NCI-H2227 treated with DMSO at 0.1 percent for 48 hours (cell line): ENCODE data around the gene NT5C2.
"Not testable (repeated sequence)": the region's sequence is repeated elsewhere in the genome, so short reads cannot be mapped to it uniquely, and the experiment has no call there.

ENCODE experiments used
- DNase-seq: peaks from one replicate; lab custom pipeline; 2025; lab: John Stamatoyannopoulos, UW

The NT5C2 gene

GRCh38 chr10:103163766-103164403 is 29.2 kb downstream of the NT5C2 start:
- not testable (repeated sequence) for DNase-seq

DNA sequence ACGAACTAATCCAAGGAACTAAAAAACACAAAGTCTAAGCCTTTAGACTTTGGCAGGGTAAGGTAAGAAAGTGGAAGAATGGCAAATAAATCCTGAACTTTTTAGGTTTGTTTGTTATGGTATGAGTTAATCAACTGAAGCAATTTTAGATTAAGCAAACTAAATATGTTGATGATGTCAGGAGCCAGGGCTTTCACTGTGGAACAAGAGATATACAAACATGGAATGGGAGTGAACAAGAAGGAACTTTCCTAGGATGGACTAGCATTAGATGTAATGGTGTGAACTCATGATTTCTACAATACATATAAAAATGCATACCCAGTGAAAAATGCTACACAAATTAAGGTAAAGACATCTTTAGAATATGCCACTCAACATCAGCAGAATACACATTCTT is 35.8 kb downstream of the NT5C2 start:
- DNase-seq = no peak

DNA sequence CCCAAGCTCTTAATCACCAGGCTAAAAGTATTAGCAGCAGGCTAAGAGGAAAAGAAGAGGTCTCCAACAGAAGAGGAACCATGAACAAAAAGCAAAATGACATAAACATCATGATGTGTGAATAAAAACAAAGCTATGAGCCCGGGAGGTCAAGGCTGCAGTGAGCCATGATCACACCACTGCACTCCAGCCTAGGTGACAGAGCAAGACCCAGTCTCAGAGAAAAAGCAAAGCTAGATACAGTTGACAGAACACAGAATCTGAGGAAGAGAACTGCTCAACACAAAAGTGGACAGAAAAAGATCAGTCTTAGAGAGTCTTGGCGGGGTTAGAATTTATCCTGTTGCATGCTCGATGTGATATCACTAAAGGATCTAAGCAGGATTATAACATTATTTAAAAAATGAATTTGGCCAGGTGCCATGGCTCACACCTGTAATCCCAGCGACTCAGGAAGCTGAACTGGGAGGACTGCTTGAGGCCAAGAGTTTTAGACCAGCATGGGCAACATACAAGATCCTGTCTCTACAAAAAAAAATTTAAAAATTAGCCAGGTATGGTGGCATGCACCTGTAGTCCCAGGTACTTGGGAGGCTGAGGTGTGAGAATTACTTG is 37.5 kb downstream of the NT5C2 start:
- DNase-seq = no peak

DNA sequence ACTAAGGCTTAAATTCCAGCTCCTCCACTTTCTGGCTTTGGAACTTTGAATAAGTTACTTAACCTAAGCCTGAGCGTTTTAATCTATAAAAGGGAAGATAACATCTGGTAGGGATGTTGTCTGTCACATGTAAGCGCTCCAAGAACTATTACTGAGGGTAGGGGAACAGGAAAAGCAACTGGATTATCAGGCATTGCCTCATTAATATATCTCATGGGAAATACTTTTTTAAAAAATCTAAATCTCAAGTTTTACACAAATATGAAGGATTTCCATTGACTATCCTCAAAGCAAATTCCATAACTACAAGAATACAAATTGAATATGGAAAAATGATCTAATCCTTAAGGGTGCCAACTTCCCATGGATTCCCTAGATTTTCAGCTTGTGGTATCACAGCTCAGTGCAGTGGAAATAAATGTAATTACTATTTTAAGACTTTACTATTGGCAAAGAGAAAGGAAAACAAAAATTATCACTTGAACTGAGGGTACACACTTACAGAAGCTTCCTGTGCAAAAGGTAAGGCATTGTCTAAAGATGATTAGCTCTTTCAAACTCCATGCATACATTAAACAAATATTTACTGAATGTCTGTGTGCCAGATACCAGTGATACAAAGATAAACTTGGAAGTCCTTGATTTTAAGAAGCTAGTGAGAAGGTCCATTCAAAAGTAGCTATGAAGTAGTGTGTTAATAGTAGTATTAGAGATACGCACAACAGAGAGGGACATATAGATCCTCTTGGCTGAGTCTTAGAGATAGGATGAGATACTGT is 38.4 kb downstream of the NT5C2 start:
- no peak for DNase-seq

DNA sequence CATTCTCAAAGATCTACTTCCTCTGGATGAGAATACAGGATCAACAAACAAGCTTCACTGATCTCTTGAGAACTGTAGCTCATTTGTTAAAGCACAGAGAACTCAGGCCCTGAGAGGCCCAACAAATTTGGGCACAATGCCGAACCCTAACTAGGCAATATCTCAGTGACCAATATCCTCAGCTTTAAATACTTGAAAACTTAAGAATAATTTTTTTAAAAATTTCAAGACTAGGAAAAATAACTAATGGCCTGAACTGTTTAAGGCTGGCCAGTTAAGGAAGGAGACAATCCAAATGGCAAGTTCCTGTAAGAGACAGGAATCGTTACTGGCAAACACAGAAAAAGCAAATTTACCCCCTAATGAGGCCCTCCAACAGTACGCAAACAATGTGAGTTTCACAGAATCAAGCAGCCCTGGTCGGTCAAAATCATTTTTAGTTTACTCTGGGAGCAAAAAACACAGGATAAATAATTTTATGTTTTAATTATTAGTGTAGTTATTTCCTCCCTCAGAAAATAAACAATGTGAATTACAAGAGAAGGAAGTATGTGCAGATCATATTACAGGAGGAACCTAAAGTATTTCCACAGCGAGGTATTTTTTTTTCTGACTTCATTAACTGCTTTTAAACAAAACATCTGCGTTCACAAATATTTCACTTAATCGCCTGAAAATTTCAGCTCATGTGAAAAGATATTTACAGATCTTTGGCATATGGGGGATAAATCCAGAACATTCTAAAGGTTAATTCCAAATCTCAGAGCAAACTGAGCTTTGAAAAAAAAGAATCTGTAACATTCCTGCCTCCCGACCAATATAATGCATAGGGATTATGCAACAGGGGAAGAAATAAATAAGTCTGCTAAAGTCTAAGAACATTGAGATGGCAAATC is 39.5 kb downstream of the NT5C2 start:
- no peak for DNase-seq

DNA sequence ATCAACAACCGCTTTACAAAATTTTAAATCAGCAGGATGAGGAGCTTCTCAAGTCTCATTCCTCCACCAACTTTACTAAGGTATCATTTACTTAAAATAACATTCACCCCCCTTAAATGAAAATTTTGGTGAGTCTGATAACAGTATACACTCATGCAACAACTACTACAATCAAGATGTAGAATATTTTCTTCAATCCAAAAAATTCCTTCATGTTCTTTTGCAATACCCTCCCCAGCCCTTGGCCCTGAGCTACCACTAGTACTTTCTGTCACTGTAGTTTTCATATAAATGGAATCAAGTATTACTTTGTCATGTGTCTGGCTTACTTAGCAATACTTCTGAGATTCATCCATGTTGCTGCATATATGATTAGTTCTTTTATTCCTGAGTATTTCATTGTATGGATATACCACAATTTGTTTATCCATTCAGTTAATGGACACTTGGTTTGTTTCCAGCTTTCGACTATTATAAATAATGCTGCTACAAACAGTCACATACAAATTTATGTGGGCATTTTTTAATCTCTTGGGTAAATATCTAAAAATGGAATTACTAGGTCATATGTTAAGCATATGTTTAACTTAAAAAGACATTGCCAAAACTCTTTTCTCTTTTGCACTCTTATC is 43.0 kb downstream of the NT5C2 start:
- no peak for DNase-seq

GRCh38 chr10:103147645-103148044 is 45.4 kb downstream of the NT5C2 start:
- no peak for DNase-seq

DNA sequence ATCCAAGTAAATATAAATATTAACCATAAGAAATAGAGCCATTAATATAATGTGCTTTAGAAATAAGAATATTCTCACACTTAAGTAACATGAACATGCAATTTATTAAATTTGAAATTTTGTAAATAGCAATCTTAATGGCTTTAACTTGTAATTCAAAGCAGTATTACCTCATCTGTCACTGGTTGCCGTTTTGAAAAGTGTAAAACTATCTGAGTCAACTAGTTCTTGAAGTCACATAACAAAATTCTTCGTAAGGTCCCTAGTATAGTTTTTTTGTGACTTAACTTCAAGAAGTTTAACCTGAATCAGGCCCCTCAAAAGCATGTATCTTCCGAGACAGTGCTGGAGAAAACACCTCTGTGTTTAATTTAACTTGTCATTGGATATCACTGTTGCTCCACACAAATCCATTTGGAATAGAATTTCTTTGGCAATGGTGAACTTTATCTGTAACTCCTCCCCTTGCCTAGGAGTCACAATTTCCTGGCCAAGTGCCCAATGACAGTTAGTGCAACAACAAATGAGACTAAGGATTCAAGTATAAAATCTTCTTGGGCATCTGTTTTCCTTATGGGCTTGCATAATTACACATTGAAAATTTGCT is 47.1 kb downstream of the NT5C2 start:
- DNase-seq = no peak

- DNase-seq = no peak
These were observed 48.0 kb downstream of the NT5C2 start for GRCh38 chr10:103145046-103145445.

GRCh38 chr10:103144041-103144440 is 49.0 kb downstream of the NT5C2 start:
- DNase-seq = no peak

- DNase-seq = not testable (repeated sequence)
These were observed 49.4 kb downstream of the NT5C2 start for GRCh38 chr10:103143641-103144040.

DNA sequence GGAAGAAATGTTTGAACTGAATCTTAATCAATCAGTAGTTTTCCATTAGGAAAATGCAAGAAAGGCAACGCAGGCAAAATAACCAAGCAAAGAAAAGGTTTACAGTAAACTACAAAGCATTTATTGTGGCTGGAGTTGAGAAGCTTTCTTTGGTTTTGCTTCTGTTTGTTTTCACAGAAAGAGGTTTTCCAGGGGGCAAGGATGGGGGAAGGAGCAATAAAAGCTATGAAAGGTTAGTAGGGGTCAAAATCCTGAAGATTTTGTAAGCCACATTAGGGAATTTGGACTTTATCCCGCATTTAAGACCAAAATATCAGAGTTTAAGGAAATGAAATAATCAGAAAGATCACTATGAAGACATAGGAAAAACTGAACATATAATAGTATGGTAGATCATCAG is 51.1 kb downstream of the NT5C2 start:
- no peak for DNase-seq

GRCh38 chr10:103140469-103140868 is 52.6 kb downstream of the NT5C2 start:
- DNase-seq = no peak

- no peak for DNase-seq
These were observed 53.3 kb downstream of the NT5C2 start for GRCh38 chr10:103139803-103140202.

GRCh38 chr10:103135168-103135567 is 57.9 kb downstream of the NT5C2 start:
- DNase-seq = not testable (repeated sequence)

GRCh38 chr10:103130910-103131309 is 62.2 kb downstream of the NT5C2 start:
- no peak for DNase-seq

DNA sequence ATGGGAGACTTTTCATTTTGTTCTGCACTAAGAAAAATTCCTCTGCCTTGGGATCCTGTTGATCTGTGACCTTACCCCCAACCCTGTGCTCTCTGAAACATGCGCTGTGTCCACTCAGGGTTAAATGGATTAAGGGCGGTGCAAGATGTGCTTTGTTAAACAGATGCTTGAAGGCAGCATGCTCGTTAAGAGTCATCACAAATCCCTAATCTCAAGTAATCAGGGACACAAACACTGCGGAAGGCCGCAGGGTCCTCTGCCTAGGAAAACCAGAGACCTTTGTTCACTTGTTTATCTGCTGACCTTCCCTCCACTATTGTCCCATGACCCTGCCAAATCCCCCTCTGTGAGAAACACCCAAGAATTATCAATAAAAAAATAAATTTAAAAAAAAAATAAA is 62.9 kb downstream of the NT5C2 start:
- not testable (repeated sequence) for DNase-seq

DNA sequence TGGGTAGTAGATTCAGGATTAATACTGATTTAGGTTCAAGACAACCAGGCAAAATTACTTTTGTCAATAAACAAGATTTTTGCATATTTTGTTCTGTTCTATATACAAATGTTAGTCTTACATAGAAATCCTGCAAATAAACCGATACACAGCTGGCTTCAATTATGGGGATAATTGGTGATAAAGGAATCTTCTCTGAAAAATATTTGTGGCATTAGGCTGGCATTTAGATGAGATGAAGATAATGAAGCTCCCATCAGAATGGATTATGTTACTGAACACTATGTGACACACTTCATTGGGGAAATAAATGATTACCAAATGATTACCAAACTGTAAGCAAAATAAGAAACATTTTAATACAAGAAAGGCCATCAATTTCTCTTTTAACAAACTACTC is 65.8 kb downstream of the NT5C2 start:
- DNase-seq = no peak

DNA sequence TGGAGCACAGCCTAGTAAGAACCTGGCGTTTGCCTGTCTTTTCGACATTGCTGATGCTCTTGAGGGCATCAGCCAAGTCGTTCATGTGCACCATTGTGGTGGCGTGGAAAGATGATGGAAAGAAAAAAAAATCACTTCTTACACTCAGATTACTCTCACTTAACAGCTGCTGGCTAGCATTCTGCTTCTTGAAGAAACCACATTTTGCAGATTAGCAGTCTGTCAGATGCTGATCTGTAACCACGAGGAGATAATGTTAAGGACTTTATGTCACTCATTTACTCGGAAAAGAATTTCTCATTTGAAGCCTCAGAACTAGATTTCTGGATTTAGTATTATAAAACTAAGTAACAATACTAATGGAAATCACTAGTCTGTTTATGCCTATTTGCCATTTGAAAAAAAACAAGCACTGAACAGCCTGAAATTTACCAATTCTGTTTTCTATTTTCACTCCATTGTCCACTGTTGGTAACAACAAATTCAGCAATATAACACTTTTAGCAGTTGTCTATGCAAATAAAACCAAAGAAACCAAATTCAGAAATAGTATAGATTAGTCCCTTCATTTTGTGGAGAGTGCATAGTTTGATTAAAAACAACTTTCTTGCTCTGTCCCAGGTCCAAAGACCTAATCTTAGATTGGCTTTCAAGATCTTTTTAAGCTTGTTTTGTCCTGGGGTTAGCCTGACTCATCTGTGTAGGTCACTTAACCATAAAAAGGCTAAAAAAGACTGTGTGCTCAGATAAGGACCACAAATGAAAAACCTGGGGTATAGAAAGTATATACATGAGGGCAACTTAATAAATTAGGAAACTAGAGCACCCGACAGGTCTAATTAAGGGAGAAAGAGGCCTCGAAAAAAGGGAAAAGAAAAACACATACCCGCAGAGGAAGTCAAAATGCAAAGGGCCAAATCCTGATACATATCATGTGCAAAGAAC is 67.5 kb downstream of the NT5C2 start:
- DNase-seq = no peak

DNA sequence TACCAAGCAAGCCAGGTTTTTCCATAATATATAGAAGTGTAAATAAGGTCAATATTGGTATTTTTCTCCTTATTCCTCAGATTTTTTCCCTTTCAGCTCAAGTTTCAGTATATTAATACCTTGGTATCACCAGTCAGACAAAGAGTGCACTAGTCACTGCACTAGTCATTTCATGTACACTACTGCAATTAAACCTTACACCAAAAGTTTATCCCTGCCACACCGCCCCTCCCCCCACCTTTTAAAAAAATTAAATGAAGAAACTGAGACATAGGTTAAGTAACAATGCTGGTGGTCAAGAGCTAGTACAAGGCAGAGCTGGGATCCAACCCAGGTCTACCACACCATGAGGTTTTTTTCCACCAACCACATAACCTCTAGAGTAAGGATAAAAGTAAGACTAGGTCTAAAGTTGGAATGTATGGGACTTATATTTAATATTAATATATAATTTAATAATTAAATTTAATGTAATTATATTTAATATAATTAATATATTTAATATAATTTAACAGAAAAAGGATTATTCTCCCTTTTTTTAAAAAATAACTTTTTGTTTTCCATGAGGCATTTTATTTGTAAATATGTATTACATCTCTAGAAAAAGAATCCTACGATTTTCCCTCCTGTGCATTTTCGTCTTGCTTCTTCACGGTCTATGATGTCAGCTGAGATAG is 68.5 kb downstream of the NT5C2 start:
- DNase-seq = no peak
